IPS-15b (cell line): ENCODE results near the gene SCAPER.

ENCODE experiments used
- H3K27me3 ChIP-seq: one replicate; pipeline ENCODE4 v1.6.1; 2013; ENCODE audit warnings: low read length; ENCODE audit not compliant: control insufficient read depth, insufficient read depth
- H3K36me3 ChIP-seq: one replicate; pipeline ENCODE4 v1.6.1; 2013; ENCODE audit warnings: low read length; ENCODE audit not compliant: control insufficient read depth, insufficient read depth
- H3K4me1 ChIP-seq: one replicate; pipeline ENCODE4 v1.6.1; 2013; ENCODE audit warnings: mild to moderate bottlenecking, low read length; ENCODE audit not compliant: control insufficient read depth, insufficient read depth
- H3K4me3 ChIP-seq: one replicate; pipeline ENCODE4 v1.5.1; 2013; ENCODE audit warnings: low read depth, low read length
- H3K9ac ChIP-seq: one replicate; pipeline ENCODE4 v1.6.1; 2013; ENCODE audit warnings: low read depth, mild to moderate bottlenecking, low read length
- H3K9me3 ChIP-seq: one replicate; pipeline ENCODE4 v1.6.1; 2013; ENCODE audit warnings: mild to moderate bottlenecking, low read length; ENCODE audit not compliant: control insufficient read depth, insufficient read depth

Gene SCAPER

DNA sequence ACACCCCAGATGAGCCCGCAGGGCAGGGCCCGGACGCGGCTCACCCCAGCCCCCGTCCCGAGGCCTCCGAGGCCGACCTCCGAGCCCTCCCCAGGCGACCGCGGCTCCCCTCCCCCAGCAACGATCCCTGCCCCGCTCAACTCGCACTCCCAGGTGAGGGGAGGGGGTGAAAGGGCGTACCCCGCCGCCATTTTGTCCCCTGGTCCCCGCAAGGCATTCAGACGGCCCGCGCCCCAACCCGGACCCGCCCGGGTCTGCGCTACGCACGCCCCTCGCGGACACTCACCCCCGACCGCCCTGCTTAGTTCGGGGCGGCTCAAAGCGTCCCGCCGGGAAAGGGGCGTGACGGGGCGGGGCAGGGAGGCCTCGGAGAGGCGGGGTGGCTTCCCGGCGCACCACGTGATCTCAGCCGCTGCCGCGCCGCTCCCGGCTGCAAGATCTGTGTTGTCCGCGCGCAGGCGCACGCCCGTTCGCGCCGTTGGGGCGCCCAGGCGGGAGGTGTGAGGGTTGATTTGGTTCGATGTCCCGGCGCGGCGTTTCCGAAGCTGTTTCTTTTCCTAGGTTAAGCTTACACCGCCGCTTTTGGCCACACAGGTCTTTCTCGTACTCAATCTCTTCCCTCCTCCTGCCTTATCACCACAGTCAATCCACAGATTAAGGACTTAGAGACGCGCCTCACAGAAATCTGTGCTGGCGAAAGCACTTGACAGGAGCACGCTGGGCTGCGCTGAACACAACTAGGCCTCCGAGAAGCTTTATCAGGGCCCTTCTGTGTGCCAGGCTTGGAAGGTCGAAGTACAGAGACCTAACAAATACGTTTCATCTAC lies at the start of gene SCAPER:
TSS of gene SCAPER (minus strand) at position 328 of the 827 bp plus-strand sequence. CDS start 21,523 bp downstream, outside the sequence.
- Histone ChIP-seq H3K9ac (no peak within 1 kb of the TSS), H3K9me3 (no peaks in the 10 kb centered on the region), H3K36me3 (no peaks in the 10 kb centered on the region), H3K27me3 (peaks cover 15% of the 10 kb centered on the region), H3K4me3 (peak within 1 kb of the TSS; percentile 65), H3K4me1 (no peaks in the 10 kb centered on the region)

DNA sequence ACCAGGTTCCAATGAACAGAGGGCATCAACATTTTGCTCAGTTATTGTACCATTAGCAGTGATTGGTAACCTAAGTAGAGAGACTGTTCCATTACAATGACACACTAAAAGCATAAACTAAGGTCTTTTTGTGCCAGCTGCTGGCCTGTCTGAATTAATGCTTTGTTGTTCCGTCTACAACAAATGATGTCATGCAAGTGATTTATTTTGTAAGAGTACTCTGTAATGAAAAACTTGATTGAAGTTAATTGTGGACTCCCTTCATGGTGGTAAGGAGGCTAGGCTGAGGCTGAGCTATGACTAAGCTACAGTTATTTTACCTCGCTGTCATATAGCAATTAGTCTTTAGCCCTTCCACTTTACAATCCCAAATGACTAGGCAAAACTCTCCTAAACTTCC lies 49.6 kb upstream of the SCAPER start:
- Histone ChIP-seq H3K9ac (no peak overlapping the region), H3K36me3 (peaks cover 5% of the 10 kb centered on the region), H3K9me3 (no peaks in the 10 kb centered on the region), H3K4me3 (no peak overlapping the region), H3K4me1 (no peaks in the 10 kb centered on the region), H3K27me3 (no peaks in the 10 kb centered on the region)

GRCh38 chr15:76953913-76954312 lies 48.8 kb upstream of the SCAPER start:
- Histone ChIP-seq H3K4me1 (no peaks in the 10 kb centered on the region), H3K4me3 (no peak overlapping the region), H3K36me3 (peaks cover 5% of the 10 kb centered on the region)

DNA sequence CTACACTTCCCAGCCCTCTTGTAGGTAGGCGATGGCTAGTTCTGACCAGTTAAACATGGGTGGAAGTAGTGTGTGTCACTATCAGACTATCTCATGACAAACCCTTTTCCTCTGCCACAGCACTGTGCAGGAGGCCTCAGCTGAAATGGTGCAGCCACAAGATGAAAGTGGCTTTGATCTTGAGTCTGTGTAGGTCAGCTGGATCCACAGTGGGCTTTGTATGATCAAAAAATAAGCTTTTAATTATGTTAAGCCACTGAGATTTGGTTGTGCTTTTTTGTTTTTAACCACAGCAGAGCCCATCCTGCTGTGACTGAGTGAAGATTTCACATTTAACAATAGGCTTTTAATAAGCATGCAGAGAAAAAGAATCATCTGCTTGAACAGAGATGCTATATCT lies 46.1 kb upstream of the SCAPER start:
- peaks cover 9% of the 10 kb centered on the region for H3K36me3 ChIP-seq
- no peaks in the 10 kb centered on the region for H3K27me3 ChIP-seq
- no peaks in the 10 kb centered on the region for H3K9me3 ChIP-seq
- no peak overlapping the region for H3K4me3 ChIP-seq
- H3K9ac ChIP-seq: no peak overlapping the region
- H3K4me1 ChIP-seq: no peaks in the 10 kb centered on the region

More at GRCh38 chr15:76953913-76954312, 48.8 kb upstream of the SCAPER start:
- Histone ChIP-seq H3K9ac (no peak overlapping the region), H3K9me3 (no peaks in the 10 kb centered on the region), H3K27me3 (no peaks in the 10 kb centered on the region)

- Histone ChIP-seq H3K9ac (no peak overlapping the region), H3K9me3 (no peaks in the 10 kb centered on the region), H3K27me3 (no peaks in the 10 kb centered on the region), H3K4me1 (no peaks in the 10 kb centered on the region), H3K4me3 (no peak overlapping the region), H3K36me3 (peaks cover 13% of the 10 kb centered on the region)
Observed at GRCh38 chr15:76947454-76947853, 42.3 kb upstream of the SCAPER start.

GRCh38 chr15:76945494-76946093 lies 40.5 kb upstream of the SCAPER start:
- Histone ChIP-seq H3K36me3 (peaks cover 8% of the 10 kb centered on the region), H3K4me3 (no peak overlapping the region), H3K4me1 (peaks cover 6% of the 10 kb centered on the region)

DNA sequence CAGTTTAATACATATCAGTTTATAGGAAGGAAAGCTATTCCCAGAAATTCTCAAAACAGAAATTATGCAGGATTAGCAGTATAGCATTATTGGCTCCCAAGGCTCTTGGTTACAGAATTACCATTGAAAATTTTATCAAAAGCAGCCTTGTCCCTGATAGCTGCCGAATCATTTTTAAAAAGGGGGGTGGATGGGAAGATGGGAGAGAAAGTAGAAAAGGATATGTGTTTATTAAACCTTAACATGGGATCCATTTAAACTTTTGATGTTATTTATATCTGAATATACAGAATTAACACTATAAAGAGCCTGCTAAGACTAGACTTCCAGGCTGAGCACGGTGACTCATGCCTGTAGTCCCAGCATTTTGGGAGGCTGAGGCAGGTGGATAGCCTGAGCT lies 37.2 kb upstream of the SCAPER start:
- Histone ChIP-seq H3K9me3 (no peaks in the 10 kb centered on the region), H3K9ac (no peak overlapping the region), H3K36me3 (peaks cover 7% of the 10 kb centered on the region), H3K4me3 (no peak overlapping the region), H3K4me1 (peaks cover 7% of the 10 kb centered on the region), H3K27me3 (no peaks in the 10 kb centered on the region)

More at GRCh38 chr15:76945494-76946093, 40.5 kb upstream of the SCAPER start:
- Histone ChIP-seq H3K27me3 (no peaks in the 10 kb centered on the region), H3K9ac (no peak overlapping the region), H3K9me3 (no peaks in the 10 kb centered on the region)

GRCh38 chr15:76941636-76942035 lies 36.5 kb upstream of the SCAPER start:
- H3K4me1 ChIP-seq: peaks cover 7% of the 10 kb centered on the region
- no peaks in the 10 kb centered on the region for H3K9me3 ChIP-seq
- H3K27me3 ChIP-seq: no peaks in the 10 kb centered on the region
- no peak overlapping the region for H3K4me3 ChIP-seq
- H3K9ac ChIP-seq: no peak overlapping the region
- peaks cover 8% of the 10 kb centered on the region for H3K36me3 ChIP-seq

- Histone ChIP-seq H3K4me1 (peaks cover 7% of the 10 kb centered on the region), H3K27me3 (no peaks in the 10 kb centered on the region), H3K36me3 (peaks cover 9% of the 10 kb centered on the region), H3K9me3 (no peaks in the 10 kb centered on the region), H3K9ac (no peak overlapping the region), H3K4me3 (no peak overlapping the region)
Observed at GRCh38 chr15:76939715-76940114, 34.6 kb upstream of the SCAPER start.

DNA sequence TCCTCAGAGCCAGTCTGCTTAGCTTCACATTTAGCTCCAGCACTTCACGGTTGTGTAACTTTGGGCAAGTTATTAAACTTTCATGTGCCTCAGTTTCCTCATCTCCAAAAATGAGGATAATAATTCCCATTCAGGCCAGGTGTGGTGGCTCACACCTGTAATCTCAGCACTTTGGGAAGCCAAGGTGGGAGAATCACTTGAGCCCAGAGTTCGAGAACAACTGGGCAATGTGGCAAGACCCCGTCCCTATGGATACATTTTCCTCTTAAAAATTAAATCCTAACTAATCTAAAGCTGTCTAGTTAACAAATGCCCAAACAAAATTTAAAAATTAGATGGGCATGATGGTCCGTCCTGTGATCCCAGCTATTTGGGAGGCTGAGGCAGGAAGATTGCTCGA lies 33.6 kb upstream of the SCAPER start:
- H3K36me3 ChIP-seq: peaks cover 9% of the 10 kb centered on the region
- no peak overlapping the region for H3K4me3 ChIP-seq

DNA sequence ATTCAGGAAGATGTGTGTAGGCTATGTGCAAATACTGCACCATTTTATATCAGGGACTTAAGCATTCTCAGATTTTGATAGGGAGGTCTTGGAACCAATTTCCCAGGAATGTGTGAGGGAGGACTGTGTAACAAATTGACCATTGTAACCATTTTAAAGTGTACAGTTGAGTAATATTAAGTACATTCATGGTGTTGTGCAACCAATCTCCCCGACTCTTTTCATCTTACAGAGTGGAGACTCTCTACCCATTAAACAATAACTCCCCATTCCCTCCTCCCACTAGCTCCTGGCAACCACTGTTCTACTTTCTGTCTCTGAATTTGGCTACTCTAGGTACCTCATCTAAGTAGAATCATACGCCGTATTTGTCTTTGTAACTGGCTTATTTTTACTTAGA lies 31.5 kb upstream of the SCAPER start:
- H3K36me3 ChIP-seq: peaks cover 9% of the 10 kb centered on the region
- H3K4me3 ChIP-seq: no peak overlapping the region
- H3K9me3 ChIP-seq: no peaks in the 10 kb centered on the region
- H3K4me1 ChIP-seq: peaks cover 7% of the 10 kb centered on the region
- no peaks in the 10 kb centered on the region for H3K27me3 ChIP-seq
- no peak overlapping the region for H3K9ac ChIP-seq

More for the DNA sequence above, 33.6 kb upstream of the SCAPER start:
- no peak overlapping the region for H3K9ac ChIP-seq
- H3K4me1 ChIP-seq: peaks cover 7% of the 10 kb centered on the region
- H3K27me3 ChIP-seq: no peaks in the 10 kb centered on the region
- H3K9me3 ChIP-seq: no peaks in the 10 kb centered on the region

- no peaks in the 10 kb centered on the region for H3K27me3 ChIP-seq
- peaks cover 3% of the 10 kb centered on the region for H3K4me1 ChIP-seq
- H3K9ac ChIP-seq: no peak overlapping the region
- no peaks in the 10 kb centered on the region for H3K9me3 ChIP-seq
- peaks cover 9% of the 10 kb centered on the region for H3K36me3 ChIP-seq
- no peak overlapping the region for H3K4me3 ChIP-seq
Observed at GRCh38 chr15:76935620-76936019, 30.5 kb upstream of the SCAPER start.
